ENCODE results near the gene CKAP4.

GRCh38 chr12:106280106-106280505 lies 32.3 kb upstream of the CKAP4 start:
- no peak for TF ChIP-seq CTCF (IDR thresholded peaks at IDR 0.05)
- TF ChIP-seq POLR2A (IDR thresholded peaks at IDR 0.05) = no peak

All from Peyer's patch (tissue), 4 donors.